WTC11 (cell line): ENCODE measurements around the gene ATP9A.

Experiments used
- ATF6 ChIP-seq: sonication (generic); formaldehyde crosslinking; IDR thresholded peaks from 2 replicates; pipeline ENCODE4 v1.8.1; 2023; ENCODE audit warnings: mild to moderate bottlenecking, missing genetic modification reagents
- CDX4 ChIP-seq: fragments of 250-450 bp; sonication (Bioruptor Pico); IDR thresholded peaks from 2 replicates; pipeline ENCODE4 v1.9.0; 2021; ENCODE audit warnings: moderate library complexity, mild to moderate bottlenecking, inconsistent platforms, borderline replicate concordance
- CTCF ChIP-seq: fragments of 200-600 bp; IDR thresholded peaks from 2 replicates; pipeline ENCODE4 v1.8.0; 2022; ENCODE audit warnings: antibody characterized with exemption
- ELF4 ChIP-seq: sonication (generic); formaldehyde crosslinking; IDR thresholded peaks from 2 replicates; pipeline ENCODE4 v1.8.1; 2022; ENCODE audit warnings: low read depth, mild to moderate bottlenecking, moderate library complexity, missing genetic modification reagents
- FOXJ3 ChIP-seq: sonication (generic); formaldehyde crosslinking; IDR thresholded peaks from 2 replicates; pipeline ENCODE4 v1.9.0; 2021; ENCODE audit warnings: missing genetic modification reagents, mild to moderate bottlenecking, borderline replicate concordance
- GABPB1 ChIP-seq: sonication (generic); formaldehyde crosslinking; IDR thresholded peaks from 2 replicates; pipeline ENCODE4 v1.8.1; 2023; ENCODE audit warnings: mild to moderate bottlenecking, missing genetic modification reagents
- HMGA2 ChIP-seq: fragments of 250-450 bp; sonication (Bioruptor Pico); IDR thresholded peaks from 2 replicates; pipeline ENCODE4 v1.4.0; 2021; ENCODE audit warnings: mild to moderate bottlenecking, moderate library complexity
- NFYB ChIP-seq: sonication (generic); formaldehyde crosslinking; conservative IDR thresholded peaks from 2 replicates; pipeline ENCODE4 v1.8.0; 2022; ENCODE audit warnings: low read depth, missing genetic modification reagents
- NR2C2 ChIP-seq: sonication (generic); formaldehyde crosslinking; IDR thresholded peaks from 2 replicates; pipeline ENCODE4 v1.8.0; 2022; ENCODE audit warnings: mild to moderate bottlenecking, missing genetic modification reagents
- SMAD3 ChIP-seq: sonication (generic); formaldehyde crosslinking; IDR thresholded peaks from 2 replicates; pipeline ENCODE4 v1.8.0; 2022; ENCODE audit warnings: missing genetic modification reagents, mild to moderate bottlenecking, borderline replicate concordance
- STAT6 ChIP-seq: sonication (generic); formaldehyde crosslinking; conservative IDR thresholded peaks from 2 replicates; pipeline ENCODE4 v1.8.1; 2023; ENCODE audit warnings: mild to moderate bottlenecking, low read depth, missing genetic modification reagents, moderate library complexity
- ZNF425 ChIP-seq: fragments of 250-450 bp; sonication (Bioruptor Pico); conservative IDR thresholded peaks from 2 replicates; pipeline ENCODE4 v1.9.0; 2021; ENCODE audit warnings: mild to moderate bottlenecking
- TF ChIP-seq, protein P1 (sequence below): sonication (generic); formaldehyde crosslinking; IDR thresholded peaks from 2 replicates; pipeline ENCODE4 v1.8.0; 2022; ENCODE audit warnings: missing genetic modification reagents
- TF ChIP-seq, protein P2 (sequence below): sonication (generic); formaldehyde crosslinking; IDR thresholded peaks from 2 replicates; pipeline ENCODE4 v1.8.1; 2022; ENCODE audit warnings: low read depth, missing genetic modification reagents, borderline replicate concordance

- peak; percentile 61 for TF ChIP-seq CTCF
- TF ChIP-seq STAT6 (CRISPR knock-in tag): no peak
- TF ChIP-seq ELF4 (CRISPR knock-in tag): no peak
- 0 out of 2 replicates have a peak, but pooled peaks have one; percentile 37 for TF ChIP-seq GABPB1
- no peak for TF ChIP-seq NR2C2 (CRISPR knock-in tag)
- TF ChIP-seq FOXJ3 (CRISPR knock-in tag): no peak
- TF ChIP-seq NFYB (CRISPR knock-in tag): no peak
- no peak for TF ChIP-seq HMGA2 (CRISPR knock-in tag)
- peak; percentile 47; the same call in 1 of the 2 replicates for TF ChIP-seq SMAD3 (CRISPR knock-in tag)
- no peak for TF ChIP-seq CDX4 (CRISPR knock-in tag)
- no peak for TF ChIP-seq ZNF425 (CRISPR knock-in tag)
- no peak for TF ChIP-seq ATF6 (CRISPR knock-in tag)
- TF ChIP-seq, protein P1, sequence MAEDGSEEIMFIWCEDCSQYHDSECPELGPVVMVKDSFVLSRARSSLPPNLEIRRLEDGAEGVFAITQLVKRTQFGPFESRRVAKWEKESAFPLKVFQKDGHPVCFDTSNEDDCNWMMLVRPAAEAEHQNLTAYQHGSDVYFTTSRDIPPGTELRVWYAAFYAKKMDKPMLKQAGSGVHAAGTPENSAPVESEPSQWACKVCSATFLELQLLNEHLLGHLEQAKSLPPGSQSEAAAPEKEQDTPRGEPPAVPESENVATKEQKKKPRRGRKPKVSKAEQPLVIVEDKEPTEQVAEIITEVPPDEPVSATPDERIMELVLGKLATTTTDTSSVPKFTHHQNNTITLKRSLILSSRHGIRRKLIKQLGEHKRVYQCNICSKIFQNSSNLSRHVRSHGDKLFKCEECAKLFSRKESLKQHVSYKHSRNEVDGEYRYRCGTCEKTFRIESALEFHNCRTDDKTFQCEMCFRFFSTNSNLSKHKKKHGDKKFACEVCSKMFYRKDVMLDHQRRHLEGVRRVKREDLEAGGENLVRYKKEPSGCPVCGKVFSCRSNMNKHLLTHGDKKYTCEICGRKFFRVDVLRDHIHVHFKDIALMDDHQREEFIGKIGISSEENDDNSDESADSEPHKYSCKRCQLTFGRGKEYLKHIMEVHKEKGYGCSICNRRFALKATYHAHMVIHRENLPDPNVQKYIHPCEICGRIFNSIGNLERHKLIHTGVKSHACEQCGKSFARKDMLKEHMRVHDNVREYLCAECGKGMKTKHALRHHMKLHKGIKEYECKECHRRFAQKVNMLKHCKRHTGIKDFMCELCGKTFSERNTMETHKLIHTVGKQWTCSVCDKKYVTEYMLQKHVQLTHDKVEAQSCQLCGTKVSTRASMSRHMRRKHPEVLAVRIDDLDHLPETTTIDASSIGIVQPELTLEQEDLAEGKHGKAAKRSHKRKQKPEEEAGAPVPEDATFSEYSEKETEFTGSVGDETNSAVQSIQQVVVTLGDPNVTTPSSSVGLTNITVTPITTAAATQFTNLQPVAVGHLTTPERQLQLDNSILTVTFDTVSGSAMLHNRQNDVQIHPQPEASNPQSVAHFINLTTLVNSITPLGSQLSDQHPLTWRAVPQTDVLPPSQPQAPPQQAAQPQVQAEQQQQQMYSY (CRISPR knock-in tag): no peak
- TF ChIP-seq, protein P2, sequence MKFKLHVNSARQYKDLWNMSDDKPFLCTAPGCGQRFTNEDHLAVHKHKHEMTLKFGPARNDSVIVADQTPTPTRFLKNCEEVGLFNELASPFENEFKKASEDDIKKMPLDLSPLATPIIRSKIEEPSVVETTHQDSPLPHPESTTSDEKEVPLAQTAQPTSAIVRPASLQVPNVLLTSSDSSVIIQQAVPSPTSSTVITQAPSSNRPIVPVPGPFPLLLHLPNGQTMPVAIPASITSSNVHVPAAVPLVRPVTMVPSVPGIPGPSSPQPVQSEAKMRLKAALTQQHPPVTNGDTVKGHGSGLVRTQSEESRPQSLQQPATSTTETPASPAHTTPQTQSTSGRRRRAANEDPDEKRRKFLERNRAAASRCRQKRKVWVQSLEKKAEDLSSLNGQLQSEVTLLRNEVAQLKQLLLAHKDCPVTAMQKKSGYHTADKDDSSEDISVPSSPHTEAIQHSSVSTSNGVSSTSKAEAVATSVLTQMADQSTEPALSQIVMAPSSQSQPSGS (CRISPR knock-in tag): no peak
Observed at GRCh38 chr20:51595058-51595532, 173.1 kb downstream of the ATP9A start.
